ENCODE results near the gene COX20.

Gene COX20

DNA sequence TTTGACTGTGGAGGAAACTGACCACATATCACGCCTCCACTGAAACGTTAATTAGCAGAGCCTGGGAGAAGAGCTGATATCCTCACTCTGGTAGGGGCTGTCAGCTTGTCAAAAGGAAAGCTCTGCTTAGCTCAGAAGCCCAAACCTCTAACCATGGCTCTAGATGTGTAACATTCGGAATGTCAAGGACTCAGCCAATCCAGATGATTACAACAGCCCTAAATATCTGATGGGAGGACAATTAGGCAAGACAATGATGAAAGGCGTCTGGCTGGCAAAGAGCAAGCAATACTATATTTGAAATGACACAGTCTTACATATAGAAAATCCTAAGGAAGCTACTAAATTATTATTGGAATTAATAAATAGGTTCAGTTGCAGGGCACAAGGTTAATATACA, 45.7 kb upstream of the COX20 start:
- Histone ChIP-seq H3K9me2 (replicated peaks; ENCODE audit: insufficient read depth, low read length) (no peaks in the 10 kb centered on the region), H4K20me1 (ENCODE audit: low read depth, low read length) (no peaks in the 10 kb centered on the region), H3K36me3 (ENCODE audit: low read length) (no peaks in the 10 kb centered on the region), H3K4me2 (ENCODE audit: low read depth, low read length, poor library complexity, severe bottlenecking) (no peak overlapping the region), H3K27ac (ENCODE audit: low read depth, low read length) (no peak overlapping the region), H2AFZ (ENCODE audit: low read depth, low read length, severe bottlenecking) (no peak overlapping the region), H3K9me3 (ENCODE audit: insufficient read depth, low read length) (no peaks in the 10 kb centered on the region), H3K4me3 (ENCODE audit: insufficient read depth, low read length, poor library complexity, severe bottlenecking) (no peak overlapping the region), H3K27me3 (ENCODE audit: low read length) (no peaks in the 10 kb centered on the region), H3K79me2 (ENCODE audit: insufficient read depth, low read length) (no peaks in the 10 kb centered on the region), H3F3A (ENCODE audit: insufficient read depth) (peaks cover 12% of the 10 kb centered on the region; the same call in 1 of the 2 replicates), H3K9ac (ENCODE audit: low read length) (no peak overlapping the region)
- TF ChIP-seq EZH2phosphoT487 (conservative IDR thresholded peaks at IDR 0.05; ENCODE audit: low read length) = no peak
- TF ChIP-seq, protein P1, sequence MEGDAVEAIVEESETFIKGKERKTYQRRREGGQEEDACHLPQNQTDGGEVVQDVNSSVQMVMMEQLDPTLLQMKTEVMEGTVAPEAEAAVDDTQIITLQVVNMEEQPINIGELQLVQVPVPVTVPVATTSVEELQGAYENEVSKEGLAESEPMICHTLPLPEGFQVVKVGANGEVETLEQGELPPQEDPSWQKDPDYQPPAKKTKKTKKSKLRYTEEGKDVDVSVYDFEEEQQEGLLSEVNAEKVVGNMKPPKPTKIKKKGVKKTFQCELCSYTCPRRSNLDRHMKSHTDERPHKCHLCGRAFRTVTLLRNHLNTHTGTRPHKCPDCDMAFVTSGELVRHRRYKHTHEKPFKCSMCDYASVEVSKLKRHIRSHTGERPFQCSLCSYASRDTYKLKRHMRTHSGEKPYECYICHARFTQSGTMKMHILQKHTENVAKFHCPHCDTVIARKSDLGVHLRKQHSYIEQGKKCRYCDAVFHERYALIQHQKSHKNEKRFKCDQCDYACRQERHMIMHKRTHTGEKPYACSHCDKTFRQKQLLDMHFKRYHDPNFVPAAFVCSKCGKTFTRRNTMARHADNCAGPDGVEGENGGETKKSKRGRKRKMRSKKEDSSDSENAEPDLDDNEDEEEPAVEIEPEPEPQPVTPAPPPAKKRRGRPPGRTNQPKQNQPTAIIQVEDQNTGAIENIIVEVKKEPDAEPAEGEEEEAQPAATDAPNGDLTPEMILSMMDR (IDR thresholded peaks at IDR 0.05; ENCODE audit: insufficient read depth, low read length, poor library complexity, severe bottlenecking) = no peak

DNA sequence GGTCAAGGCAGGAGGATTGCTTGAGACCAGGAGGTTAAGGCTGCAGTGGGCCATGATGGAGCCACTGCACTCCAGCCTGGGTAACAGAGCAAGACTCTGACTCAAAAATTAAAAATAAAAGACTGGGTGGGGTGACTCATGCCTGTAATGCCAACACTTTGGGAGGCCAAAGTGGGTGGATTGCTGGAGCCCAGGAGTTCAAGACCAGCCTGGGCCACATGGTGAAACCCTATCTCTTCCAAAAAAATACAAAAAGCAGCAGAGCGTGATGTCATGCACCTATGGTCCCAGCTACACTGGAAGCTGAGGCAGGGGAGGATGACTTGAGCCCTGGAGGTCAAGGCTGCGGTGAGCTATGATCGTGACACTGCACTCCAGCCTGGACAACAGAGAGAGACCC, 44.4 kb upstream of the COX20 start:
- Histone ChIP-seq H3K27me3 (ENCODE audit: low read length) (no peaks in the 10 kb centered on the region), H3K4me3 (ENCODE audit: insufficient read depth, low read length, poor library complexity, severe bottlenecking) (no peak overlapping the region), H2AFZ (ENCODE audit: low read depth, low read length, severe bottlenecking) (no peak overlapping the region), H3K4me2 (ENCODE audit: low read depth, low read length, poor library complexity, severe bottlenecking) (no peak overlapping the region), H4K20me1 (ENCODE audit: low read depth, low read length) (no peaks in the 10 kb centered on the region), H3K9ac (ENCODE audit: low read length) (no peak overlapping the region), H3K9me3 (ENCODE audit: insufficient read depth, low read length) (no peaks in the 10 kb centered on the region), H3K79me2 (ENCODE audit: insufficient read depth, low read length) (no peaks in the 10 kb centered on the region), H3K27ac (ENCODE audit: low read depth, low read length) (no peak overlapping the region), H3F3A (ENCODE audit: insufficient read depth) (peaks cover 10% of the 10 kb centered on the region; the same call in 1 of the 2 replicates), H3K9me2 (replicated peaks; ENCODE audit: insufficient read depth, low read length) (no peaks in the 10 kb centered on the region), H3K36me3 (ENCODE audit: low read length) (no peaks in the 10 kb centered on the region)
- TF ChIP-seq EZH2phosphoT487 (conservative IDR thresholded peaks at IDR 0.05; ENCODE audit: low read length) = no peak
- TF ChIP-seq, protein P1 (IDR thresholded peaks at IDR 0.05; ENCODE audit: insufficient read depth, low read length, poor library complexity, severe bottlenecking) = no peak

DNA sequence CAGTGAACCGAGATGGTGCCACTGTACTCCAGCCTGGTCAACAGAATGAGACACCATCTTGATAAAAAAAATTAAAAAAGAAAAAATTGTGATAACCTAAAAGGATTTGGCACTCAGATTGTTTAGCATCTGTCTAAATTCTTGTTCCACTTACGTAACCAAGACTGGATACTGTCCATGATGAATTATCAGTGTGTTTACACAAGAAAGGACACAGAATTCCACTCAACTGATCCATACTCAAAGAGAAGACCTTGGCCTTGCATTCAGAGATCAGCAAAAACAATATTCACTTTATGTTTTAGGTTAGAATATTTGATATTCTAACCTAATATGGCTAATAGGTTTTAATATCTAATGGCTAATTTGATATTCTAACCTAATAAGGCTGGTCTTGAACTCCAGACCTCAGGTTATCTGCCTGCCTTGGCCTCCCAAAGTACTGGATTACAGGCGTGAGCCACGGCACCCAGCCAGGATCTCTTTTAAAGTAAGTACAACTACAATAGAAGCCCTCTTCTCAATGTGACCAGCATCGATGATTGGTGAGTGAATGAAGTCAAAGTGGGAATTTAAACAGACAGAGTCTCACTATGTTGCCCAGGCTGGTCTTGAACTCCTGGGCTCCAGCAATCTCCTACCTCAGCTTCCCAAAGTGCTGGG, 43.1 kb upstream of the COX20 start:
- Histone ChIP-seq H3F3A (ENCODE audit: insufficient read depth) (0 out of 2 replicates have a peak, but pooled peaks cover 5% of the 10 kb centered on the region), H3K9ac (ENCODE audit: low read length) (no peak overlapping the region), H3K36me3 (ENCODE audit: low read length) (no peaks in the 10 kb centered on the region), H2AFZ (ENCODE audit: low read depth, low read length, severe bottlenecking) (no peak overlapping the region), H3K79me2 (ENCODE audit: insufficient read depth, low read length) (no peaks in the 10 kb centered on the region), H3K4me2 (ENCODE audit: low read depth, low read length, poor library complexity, severe bottlenecking) (no peak overlapping the region), H3K27ac (ENCODE audit: low read depth, low read length) (no peak overlapping the region), H4K20me1 (ENCODE audit: low read depth, low read length) (no peaks in the 10 kb centered on the region), H3K4me3 (ENCODE audit: insufficient read depth, low read length, poor library complexity, severe bottlenecking) (no peak overlapping the region), H3K9me2 (replicated peaks; ENCODE audit: insufficient read depth, low read length) (no peaks in the 10 kb centered on the region), H3K27me3 (ENCODE audit: low read length) (no peaks in the 10 kb centered on the region), H3K9me3 (ENCODE audit: insufficient read depth, low read length) (no peaks in the 10 kb centered on the region)
- TF ChIP-seq EZH2phosphoT487 (conservative IDR thresholded peaks at IDR 0.05; ENCODE audit: low read length) = no peak
- TF ChIP-seq, protein P1 (IDR thresholded peaks at IDR 0.05; ENCODE audit: insufficient read depth, low read length, poor library complexity, severe bottlenecking) = no peak

Measured in SU-DHL-6 (cell line).